ENCODE measurements around the gene BRD7.

BRD7 gene

GRCh38 chr16:50368410-50369132, at the start of gene BRD7:
TSS of gene BRD7 (minus strand) at chr16:50368988. CDS start at chr16:50368774, 214 bp downstream.
- DNase-seq (ENCODE audit: low read depth in 2 of 2) = peak; percentile 51 to 52

- DNase-seq (ENCODE audit: low read depth in 2 of 2) = no peak
Observed at GRCh38 chr16:50416388-50416787, 47.6 kb upstream of the BRD7 start.

DNA sequence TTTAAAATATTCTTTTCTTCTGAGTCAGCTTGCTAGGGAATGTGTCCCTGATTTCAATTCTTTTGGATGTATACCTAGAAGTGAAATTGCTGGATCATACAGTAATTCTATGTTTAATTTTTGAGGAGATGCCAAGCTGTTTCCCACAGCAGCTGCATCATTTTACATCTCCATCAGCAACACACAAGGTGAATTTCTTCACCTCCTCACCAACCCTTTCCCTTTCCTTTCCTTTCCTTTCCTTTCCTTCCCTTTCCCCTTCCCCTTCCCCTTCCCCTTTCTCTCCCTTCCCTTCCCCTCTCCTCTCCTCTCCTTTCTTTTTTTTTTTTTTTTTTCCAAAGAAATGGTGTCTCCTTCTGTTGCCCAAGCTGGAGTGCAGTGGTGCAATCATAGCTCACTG, 45.4 kb upstream of the BRD7 start:
- no peak for DNase-seq (ENCODE audit: low read depth in 2 of 2)

DNA sequence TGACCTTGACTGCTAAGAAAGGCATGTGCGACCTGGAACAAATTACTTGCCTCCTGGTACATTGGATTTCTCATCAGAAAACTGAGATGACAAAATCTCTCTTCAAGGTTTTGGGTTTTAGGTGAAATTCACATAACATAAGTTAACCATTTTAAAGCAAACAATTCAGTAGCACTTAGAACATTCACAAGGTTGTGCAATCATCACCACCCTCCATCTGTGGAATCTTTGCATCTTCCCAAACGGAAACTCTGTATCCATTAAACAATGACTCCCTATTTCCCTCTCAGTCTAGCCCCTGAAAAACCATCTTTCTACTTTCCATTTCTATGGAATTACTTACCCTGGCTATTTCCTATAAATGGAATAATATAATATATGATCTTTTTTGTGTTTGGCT, 42.2 kb upstream of the BRD7 start:
- no peak for DNase-seq (ENCODE audit: low read depth in 2 of 2)

DNA sequence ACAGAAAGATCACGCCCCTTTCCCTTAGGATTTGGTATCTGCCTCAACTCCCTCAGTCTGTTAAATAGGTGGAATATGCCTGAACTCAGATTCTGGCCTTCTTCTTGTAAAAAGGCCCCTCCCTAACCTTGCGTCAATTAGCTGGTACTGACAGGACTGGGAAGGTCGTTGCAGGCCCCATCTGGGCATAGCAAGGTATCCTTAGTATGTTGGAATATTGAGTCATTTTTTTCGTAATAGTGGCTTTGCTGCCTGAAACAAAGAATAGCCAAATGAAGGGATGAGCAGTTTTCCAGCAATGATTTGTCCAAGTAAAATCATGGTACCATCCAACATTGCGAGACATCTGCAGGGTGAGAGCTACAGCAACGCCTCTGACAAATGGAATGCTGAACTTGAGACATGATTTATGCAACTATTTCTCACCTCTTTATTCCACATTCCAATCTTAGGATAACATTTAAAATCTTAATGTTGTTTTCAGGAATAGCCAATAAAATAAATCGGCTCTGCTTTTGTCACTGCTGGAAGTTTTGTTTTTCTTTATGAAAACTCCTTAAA, 39.3 kb upstream of the BRD7 start:
- DNase-seq (ENCODE audit: low read depth in 2 of 2) = no peak

- no peak for DNase-seq (ENCODE audit: low read depth in 2 of 2)
Observed at GRCh38 chr16:50407351-50407750, 38.6 kb upstream of the BRD7 start.

GRCh38 chr16:50403491-50403890, 34.7 kb upstream of the BRD7 start:
- DNase-seq (ENCODE audit: low read depth in 2 of 2) = no peak

- no peak for DNase-seq (ENCODE audit: low read depth in 2 of 2)
Observed at GRCh38 chr16:50402298-50402895, 33.6 kb upstream of the BRD7 start.

GRCh38 chr16:50401355-50401754, 32.6 kb upstream of the BRD7 start:
- no peak for DNase-seq (ENCODE audit: low read depth in 2 of 2)

DNA sequence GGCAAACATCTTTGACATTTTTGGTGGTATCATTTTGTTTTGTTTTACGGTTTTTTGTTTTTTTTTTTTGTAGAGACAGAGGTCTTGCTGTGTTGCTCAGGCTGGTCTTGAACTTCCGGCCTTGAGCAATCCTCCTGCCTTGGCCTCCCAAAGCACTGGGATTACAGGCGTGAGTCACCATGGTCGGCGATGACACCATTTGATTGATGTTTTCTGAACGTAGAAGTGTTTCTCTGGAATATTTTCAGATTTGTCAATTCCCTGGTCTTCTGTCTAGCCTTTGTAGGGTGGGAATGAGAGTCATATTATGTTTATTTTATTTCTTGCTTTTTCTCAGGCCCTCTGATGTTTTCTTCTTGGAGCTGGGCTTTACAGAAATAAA, 32.2 kb upstream of the BRD7 start:
- DNase-seq (ENCODE audit: low read depth in 2 of 2) = no peak

DNA sequence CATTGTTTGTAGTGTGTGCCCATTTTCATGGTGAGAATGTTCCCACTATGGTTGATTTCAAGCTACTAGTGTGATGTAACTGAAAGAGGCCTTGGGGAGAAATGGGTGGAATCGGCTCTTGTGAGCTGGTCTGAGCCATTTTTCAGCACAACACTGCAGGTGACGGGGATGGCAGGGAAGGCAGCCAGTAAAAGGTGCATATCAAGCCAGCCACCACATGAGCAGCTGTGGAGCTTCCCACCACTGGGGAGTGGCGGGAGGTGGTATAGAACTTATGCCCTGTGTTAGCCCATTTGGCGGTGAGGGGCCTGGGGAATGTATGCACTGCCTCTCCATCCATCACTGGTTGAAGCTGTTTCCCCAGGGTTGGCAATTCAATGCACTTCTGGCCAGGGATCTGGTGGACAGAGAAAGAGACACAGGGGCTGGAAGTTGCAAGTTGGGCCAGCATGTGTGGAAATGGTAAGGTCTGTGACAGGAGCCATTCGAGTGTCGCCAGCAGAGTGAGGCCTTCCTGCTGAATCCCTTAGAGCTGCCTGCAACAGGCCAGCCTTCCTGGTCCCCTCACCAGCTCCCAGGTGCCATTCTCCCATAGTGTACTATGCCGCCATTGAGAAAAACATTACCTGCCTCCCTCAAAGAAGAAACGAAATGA, 31.7 kb upstream of the BRD7 start:
- no peak for DNase-seq (ENCODE audit: low read depth in 2 of 2)

DNA sequence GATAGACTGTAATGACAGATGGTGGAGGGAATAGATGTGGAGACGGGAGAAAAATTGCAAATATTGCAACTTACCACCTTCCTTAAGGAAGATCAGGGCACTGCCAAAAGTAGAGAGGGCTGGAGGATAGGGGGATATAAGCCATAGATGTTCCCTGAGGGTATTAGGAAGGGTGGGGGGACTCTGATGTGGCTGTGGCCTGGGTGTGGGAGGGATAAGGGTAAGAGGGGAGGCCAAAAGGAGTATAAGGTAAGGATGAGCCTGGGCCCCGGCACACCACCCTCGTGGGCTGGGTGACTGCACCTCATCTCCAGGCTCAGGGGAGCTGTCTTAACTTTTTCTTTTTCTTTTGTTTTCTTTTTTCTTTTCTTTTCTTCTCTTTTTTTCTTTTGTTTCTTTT, 30.6 kb upstream of the BRD7 start:
- no peak for DNase-seq (ENCODE audit: low read depth in 2 of 2)

- no peak for DNase-seq (ENCODE audit: low read depth in 2 of 2)
Observed at GRCh38 chr16:50398336-50398735, 29.5 kb upstream of the BRD7 start.

GRCh38 chr16:50396761-50397535, 28.2 kb upstream of the BRD7 start:
- DNase-seq (ENCODE audit: low read depth in 2 of 2) = no peak

- DNase-seq (ENCODE audit: low read depth in 2 of 2) = no peak
Observed at GRCh38 chr16:50395763-50396710, 27.2 kb upstream of the BRD7 start.

DNA sequence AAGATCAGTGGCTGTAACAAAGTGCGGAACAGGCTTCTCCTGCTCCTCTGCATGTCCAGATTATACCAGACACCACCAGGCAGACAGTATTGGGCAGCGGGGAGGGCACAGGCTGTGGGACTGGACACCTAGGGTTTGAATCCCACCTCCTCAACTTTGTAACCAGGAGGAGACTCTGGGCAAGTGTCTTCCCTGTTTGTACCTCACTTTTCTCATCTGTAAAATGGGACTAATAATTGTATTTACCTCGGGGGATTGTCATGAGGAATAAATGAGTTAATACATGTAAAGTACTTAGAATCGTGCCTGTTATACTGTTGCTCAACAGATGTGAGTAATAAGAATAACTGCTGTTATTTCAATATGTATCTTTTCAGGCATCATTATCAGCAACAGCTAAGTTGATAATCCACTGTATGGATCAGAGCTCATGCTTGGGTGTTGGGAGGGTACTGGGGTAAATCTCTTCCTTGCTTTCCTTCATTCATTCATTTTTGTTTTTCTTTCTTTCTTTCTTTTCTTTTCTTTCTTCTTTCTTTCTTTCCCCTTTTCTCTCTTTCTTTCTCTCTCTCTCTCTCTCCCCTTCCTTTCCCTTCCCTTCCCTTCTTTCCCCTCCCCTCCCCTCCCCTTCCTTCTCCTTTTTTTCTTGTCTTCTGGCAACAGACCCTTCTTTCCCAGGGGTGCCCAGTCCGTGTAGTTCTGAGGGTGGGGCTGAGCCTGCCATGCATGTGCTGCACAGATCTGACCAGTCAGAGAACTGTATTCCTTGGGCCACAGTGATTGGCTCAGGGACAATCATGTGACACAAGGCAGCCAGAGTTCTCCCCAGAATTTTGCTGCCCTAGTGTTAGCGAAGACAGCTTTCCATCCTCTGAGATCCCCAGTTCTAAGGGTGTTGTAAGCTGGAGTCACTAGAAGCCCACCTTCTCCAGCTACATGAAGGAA, 25.3 kb upstream of the BRD7 start:
- DNase-seq (ENCODE audit: low read depth in 2 of 2) = no peak

- DNase-seq (ENCODE audit: low read depth in 2 of 2) = no peak
Observed at GRCh38 chr16:50393416-50393815, 24.6 kb upstream of the BRD7 start.

DNA sequence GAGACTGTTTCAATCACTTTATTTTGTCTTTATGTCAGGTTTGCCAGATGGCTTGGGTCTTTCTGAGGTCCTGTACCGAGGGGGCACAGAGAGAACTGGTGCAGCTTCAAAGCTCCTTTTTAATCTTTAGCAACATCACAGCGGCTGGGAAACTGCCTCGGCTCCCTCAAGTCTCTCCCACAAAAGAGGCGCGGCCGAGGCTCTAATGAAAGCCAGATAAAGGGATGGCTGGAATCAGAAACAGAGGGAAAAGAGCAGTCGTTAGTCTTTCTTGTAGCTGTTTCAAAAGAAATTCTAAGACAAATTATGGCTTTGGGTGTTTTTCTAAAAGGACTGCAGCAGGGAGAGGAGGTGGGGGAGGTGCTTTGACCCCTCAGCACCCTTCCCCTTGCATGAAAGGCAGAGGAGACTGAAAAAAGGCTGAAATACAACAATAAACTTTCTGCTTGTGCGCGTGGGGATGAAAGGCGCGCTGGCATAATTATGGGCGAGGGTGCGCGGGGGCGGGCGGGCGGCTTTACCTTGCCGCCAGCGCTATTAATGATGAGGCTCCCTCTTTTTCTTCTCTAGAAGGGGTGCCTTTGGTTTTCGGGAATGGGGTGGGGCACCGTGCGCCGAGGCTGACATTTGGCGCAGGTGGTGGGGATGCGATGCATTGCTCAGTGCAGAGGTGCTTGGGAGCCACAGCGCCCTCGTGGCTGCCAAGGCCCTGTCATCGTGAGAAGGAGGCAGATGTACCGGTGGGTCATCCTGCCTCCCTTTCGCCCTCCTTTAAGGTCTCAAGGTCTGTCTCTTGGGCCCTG, 22.3 kb upstream of the BRD7 start:
- no peak for DNase-seq (ENCODE audit: low read depth in 2 of 2)

DNA sequence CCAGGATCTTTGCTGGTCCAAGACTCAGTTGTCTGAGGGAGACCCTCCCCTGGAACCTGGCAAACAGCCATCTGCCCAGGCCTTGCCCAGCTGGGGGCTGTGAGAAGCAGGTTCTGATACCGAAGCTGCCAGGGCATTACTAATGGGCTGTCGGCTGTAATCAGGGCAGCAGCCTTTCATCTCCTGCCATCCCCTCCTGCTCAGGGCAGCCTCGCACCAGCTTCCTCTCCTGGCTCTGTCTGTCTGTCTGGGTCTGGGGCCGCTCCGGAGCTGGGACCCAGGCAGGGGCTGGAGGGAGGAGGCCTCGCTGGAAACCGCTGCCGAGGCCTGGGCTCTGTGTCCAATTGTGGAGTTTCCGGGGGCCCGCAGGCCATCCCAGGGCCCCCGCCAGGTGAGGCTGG, 21.6 kb upstream of the BRD7 start:
- no peak for DNase-seq (ENCODE audit: low read depth in 2 of 2)
